Measurements from ENCODE around the gene PLIN3. TPM values are rescaled to one million over a fixed set of nuclear protein-coding genes. Genes with fewer than 3 reads are reported as not detected.

Gene PLIN3
- polyA plus RNA-seq, 5 donors: 34.2 to 54.6 (median 40.5) TPM

Other genes starting within 250 kb of the PLIN3 start
- 10 to 100 TPM; 13.1 to 16.7 (median 13.7) TPM for gene TNFAIP8L1, start 228.2 kb downstream of the PLIN3 start, polyA plus RNA-seq (ENCODE audit: insufficient read depth in 1 of 5, insufficient read length in 5 of 5, low replicate concordance in 1 of 5)
- 100 to 1,000 TPM in 1 of 5 donors, 10 to 100 TPM in 4; 57.2 to 105 (median 69.4) TPM for gene MYDGF, start 197.3 kb downstream of the PLIN3 start, polyA plus RNA-seq (ENCODE audit: insufficient read depth in 1 of 5, insufficient read length in 5 of 5, low replicate concordance in 1 of 5)
- gene DPP9, start 143.8 kb downstream of the PLIN3 start, polyA plus RNA-seq (ENCODE audit: insufficient read depth in 1 of 5, insufficient read length in 5 of 5, low replicate concordance in 1 of 5): 10 to 100 TPM; 20.2 to 34.1 (median 29.0) TPM
- gene FEM1A, start 75.9 kb downstream of the PLIN3 start, polyA plus RNA-seq (ENCODE audit: insufficient read depth in 1 of 5, insufficient read length in 5 of 5, low replicate concordance in 1 of 5): 1 to 10 TPM; 1.4 to 2.4 (median 1.6) TPM
- gene TICAM1, start 36.0 kb downstream of the PLIN3 start, polyA plus RNA-seq (ENCODE audit: insufficient read depth in 1 of 5, insufficient read length in 5 of 5, low replicate concordance in 1 of 5): 1 to 10 TPM; 5.7 to 9.0 (median 7.7) TPM
- under 1 TPM in 3 of 5 donors, not detected in 2; 0.06 to 0.18 (median 0.12) TPM for gene ARRDC5, start 35.2 kb upstream of the PLIN3 start, polyA plus RNA-seq (ENCODE audit: insufficient read depth in 1 of 5, insufficient read length in 5 of 5, low replicate concordance in 1 of 5)
- gene UHRF1, start 41.8 kb upstream of the PLIN3 start, polyA plus RNA-seq (ENCODE audit: insufficient read depth in 1 of 5, insufficient read length in 5 of 5, low replicate concordance in 1 of 5): 10 to 100 TPM; 17.5 to 24.6 (median 23.0) TPM
- 10 to 100 TPM; 19.1 to 34.8 (median 24.8) TPM for gene KDM4B, start 101.4 kb upstream of the PLIN3 start, polyA plus RNA-seq (ENCODE audit: insufficient read depth in 1 of 5, insufficient read length in 5 of 5, low replicate concordance in 1 of 5)